ENCODE measurements around the gene IRX2. TPM values are rescaled to one million over a fixed set of nuclear protein-coding genes. Genes with fewer than 3 reads are reported as not detected.

The IRX2 gene
- total and polyA plus RNA-seq, 2 of the 8 experiments (the other 6 are each of a cell fraction or from before 2014, with no cell fraction given) = 23.4 to 40.4 TPM

GRCh38 chr5:2722901-2723300 is 28.6 kb downstream of the IRX2 start:
- H2BK12ac ChIP-seq (ENCODE audit: low read depth, low read length) = no peak overlapping the region
- no peak overlapping the region for H2BK15ac ChIP-seq (ENCODE audit: low read length)
- no peaks in the 10 kb centered on the region for H3K79me2 ChIP-seq (ENCODE audit: control insufficient read depth in 1 of 2, insufficient read depth in 2 of 2, low read length in 2 of 2)
- DNase-seq (ENCODE audit: low read depth in 1 of 2, low spot score in 2 of 2) (no peak), FAIRE-seq (no peak)
- no peaks in the 10 kb centered on the region for H3K9me3 ChIP-seq (ENCODE audit: insufficient read depth in 2 of 2, low read depth in 1 of 2, low read length in 1 of 2)
- no peak overlapping the region for H3K27ac ChIP-seq (ENCODE audit: low read depth, low read length)
- H3K36me3 ChIP-seq (ENCODE audit: control insufficient read depth in 2 of 4, insufficient read depth in 4 of 4, low read length in 3 of 4) = no peaks in the 10 kb centered on the region
- peak overlapping the region; percentile 53 for H3K4ac ChIP-seq (replicated peaks; ENCODE audit: insufficient read length, low read depth, low read length)
- ChIA-PET POLR2A (ENCODE audit: partially characterized antibody) (interaction anchor here (1.2 kb wide), 1 partner anchor 13 kb away, joined by 3 read pairs; no protein-coding TSS in a partner anchor), CTCF (ENCODE audit: partially characterized antibody) (no interaction called here)
- no peak overlapping the region for H3K4me2 ChIP-seq (ENCODE audit: insufficient read depth in 1 of 2, low read depth in 2 of 2, low read length in 2 of 2)
- no peak overlapping the region for H2AK5ac ChIP-seq (ENCODE audit: low read depth, low read length)
- no peak overlapping the region for H2BK5ac ChIP-seq (ENCODE audit: low read depth, low read length)
- no peak overlapping the region for H4K5ac ChIP-seq (ENCODE audit: insufficient read length, low read depth, low read length)
- no peak overlapping the region for H2AFZ ChIP-seq (ENCODE audit: low read length)
- WGBS, 2 experiments (ENCODE audit: extremely low coverage in 1 of 2, insufficient coverage in 1 of 2, insufficient read length in 1 of 2, insufficient replicate concordance in 2 of 2, low coverage in 1 of 2, low lambda C conversion rate in 2 of 2, missing lambda C conversion rate in 1 of 2) = 95% methylated on average over 7 of the region's 7 CpGs; no CpG with 5 or more reads in 1 of the 2 experiments
- H4K8ac ChIP-seq (ENCODE audit: extremely low read depth, insufficient read depth, low read length) = no peak overlapping the region
- H3K18ac ChIP-seq (ENCODE audit: extremely low read depth, low read length) = no peak overlapping the region
- no peaks in the 10 kb centered on the region; a peak in 1 of 7 replicates for H3K4me1 ChIP-seq (replicated peaks in 1 of 4; ENCODE audit: control insufficient read depth in 3 of 4, insufficient read depth in 4 of 4, low read length in 3 of 4)
- no peak overlapping the region for H2BK20ac ChIP-seq (ENCODE audit: low read length)
- no peaks in the 10 kb centered on the region for H3K79me1 ChIP-seq (ENCODE audit: low read depth, low read length)
- H3K23ac ChIP-seq (ENCODE audit: insufficient read length) = no peak overlapping the region
- no peak overlapping the region for H3K9ac ChIP-seq (replicated peaks in 1 of 4; ENCODE audit: extremely low read depth in 1 of 4, low read depth in 3 of 4, low read length in 3 of 4)
- H2BK120ac ChIP-seq (replicated peaks; ENCODE audit: low read depth, low read length) = no peak overlapping the region
- H4K91ac ChIP-seq (replicated peaks; ENCODE audit: insufficient read length, low read length) = no peak overlapping the region
- no peaks in the 10 kb centered on the region for H4K20me1 ChIP-seq (replicated peaks in 1 of 2; ENCODE audit: control insufficient read depth in 1 of 2, insufficient read depth in 2 of 2, low read length in 2 of 2)
- peaks cover 0 to 3% (median 0%) of the 10 kb centered on the region in 4 experiments; a peak in 1 of 7 replicates for H3K27me3 ChIP-seq (replicated peaks in 1 of 4; ENCODE audit: control insufficient read depth in 3 of 4, extremely low read depth in 1 of 4, insufficient read depth in 3 of 4, low read length in 3 of 4)
- no peaks in the 10 kb centered on the region for H3K23me2 ChIP-seq (ENCODE audit: low read depth, low read length)
- H3K4me3 ChIP-seq (ENCODE audit: extremely low read depth in 1 of 4, insufficient read depth in 2 of 4, low read depth in 3 of 4, low read length in 4 of 4) = no peak overlapping the region
- no peak overlapping the region for H3K56ac ChIP-seq (replicated peaks; ENCODE audit: insufficient read length, low read depth, low read length)
- H3K14ac ChIP-seq (ENCODE audit: insufficient read length) = no peak overlapping the region
- TF ChIP-seq SIN3A (conservative IDR thresholded peaks at IDR 0.05 in 1 of 2, IDR thresholded peaks at IDR 0.05 in 1 of 2; ENCODE audit: low read depth in 1 of 2, low read length in 2 of 2) = no peak
- no peak for TF ChIP-seq SUZ12 (IDR thresholded peaks at IDR 0.05; ENCODE audit: low read length)
- TF ChIP-seq CHD2 (IDR thresholded peaks at IDR 0.05; ENCODE audit: low read length) = no peak
- no peak for TF ChIP-seq CBX8 (IDR thresholded peaks at IDR 0.05; ENCODE audit: borderline replicate concordance, low read depth, low read length)
- TF ChIP-seq CBX5 (IDR thresholded peaks at IDR 0.05; ENCODE audit: low read depth, low read length) = no peak
- no peak for TF ChIP-seq USF2 (IDR thresholded peaks at IDR 0.05; ENCODE audit: low read length)
- TF ChIP-seq MAFK (IDR thresholded peaks at IDR 0.05; ENCODE audit: low read depth, low read length) = no peak
- no peak for TF ChIP-seq SIX5 (IDR thresholded peaks at IDR 0.05; ENCODE audit: low read depth, low read length)
- TF ChIP-seq FOSL1 (IDR thresholded peaks at IDR 0.05; ENCODE audit: insufficient read depth, low read depth, low read length) = no peak
- TF ChIP-seq HDAC6 (IDR thresholded peaks at IDR 0.05; ENCODE audit: low read depth, low read length) = no peak
- TF ChIP-seq JUND (IDR thresholded peaks at IDR 0.05; ENCODE audit: low read length) = no peak
- TF ChIP-seq TEAD4 (IDR thresholded peaks at IDR 0.05; ENCODE audit: low read depth, low read length) = no peak
- TF ChIP-seq NRF1 (IDR thresholded peaks at IDR 0.05; ENCODE audit: low read depth, low read length) = no peak
